HG02970 (cell line): ENCODE measurements around the gene USP22.

ENCODE experiments used
- ATAC-seq: cut with Tn5 transposase; IDR thresholded peaks from one replicate; pipeline ENCODE4 v1.9.1; 2021; ENCODE audit warnings: mild to moderate bottlenecking, moderate library complexity, moderate number of reproducible peaks; ENCODE audit not compliant: unreplicated experiment, low FRiP score

The USP22 gene

DNA sequence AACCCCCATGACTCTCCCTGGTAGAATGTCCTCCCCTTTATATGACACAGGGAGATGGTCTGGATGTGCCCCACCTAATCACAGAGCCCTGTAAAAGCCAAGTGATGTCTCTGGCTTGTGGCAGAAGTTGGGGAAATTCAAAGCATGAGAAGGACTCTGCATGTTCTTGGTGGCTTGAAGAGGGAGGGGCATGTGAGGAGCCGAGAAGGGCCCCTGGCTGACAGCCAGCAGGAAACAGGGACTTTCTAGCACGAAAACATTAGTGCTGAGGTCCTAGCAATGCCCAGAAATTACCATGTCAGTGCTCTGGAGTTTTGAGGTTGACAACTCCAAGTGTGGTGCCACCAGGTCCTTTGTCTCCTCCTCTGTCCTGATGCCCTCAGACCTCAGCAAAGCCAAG lies 75.9 kb downstream of the USP22 start:
- ATAC-seq: no peak

DNA sequence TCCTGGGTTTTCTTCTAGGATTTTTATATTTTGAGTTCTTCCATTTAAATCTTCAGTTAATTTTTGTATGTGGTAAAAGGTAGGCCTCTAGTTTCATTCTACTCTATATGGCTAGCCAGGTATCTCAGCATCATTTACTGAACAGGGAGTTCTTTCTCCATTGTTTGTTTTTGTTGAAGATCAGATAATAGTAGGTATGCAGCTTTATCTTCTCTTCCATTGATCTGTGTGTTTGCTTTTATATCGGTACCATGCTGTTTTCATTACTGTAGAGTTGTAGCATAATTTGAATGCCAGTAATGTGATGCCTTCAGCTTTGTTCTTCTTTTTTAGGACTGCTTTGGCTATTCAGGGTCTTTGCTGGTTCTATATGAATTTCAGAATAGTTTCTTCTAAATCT lies 77.3 kb downstream of the USP22 start:
- ATAC-seq: no peak

DNA sequence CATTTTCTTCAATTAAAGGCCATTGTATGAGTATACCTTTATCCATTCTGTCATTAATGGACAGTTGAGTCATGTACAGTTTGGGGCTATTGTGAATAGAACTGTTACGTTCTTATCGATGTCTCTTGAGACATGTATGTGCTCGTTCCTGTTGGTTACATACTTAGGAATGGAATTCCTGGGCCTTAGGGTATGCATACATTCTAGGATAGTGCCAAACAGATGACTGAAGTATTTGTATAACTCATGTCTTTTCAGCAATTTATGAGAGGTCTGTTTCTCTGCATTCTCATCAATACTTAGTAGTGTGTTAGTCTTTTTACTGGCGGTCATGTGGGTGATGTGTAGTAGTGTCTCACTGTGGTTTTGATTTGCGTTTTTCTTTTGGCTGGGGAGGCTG lies 81.2 kb downstream of the USP22 start:
- no peak for ATAC-seq

DNA sequence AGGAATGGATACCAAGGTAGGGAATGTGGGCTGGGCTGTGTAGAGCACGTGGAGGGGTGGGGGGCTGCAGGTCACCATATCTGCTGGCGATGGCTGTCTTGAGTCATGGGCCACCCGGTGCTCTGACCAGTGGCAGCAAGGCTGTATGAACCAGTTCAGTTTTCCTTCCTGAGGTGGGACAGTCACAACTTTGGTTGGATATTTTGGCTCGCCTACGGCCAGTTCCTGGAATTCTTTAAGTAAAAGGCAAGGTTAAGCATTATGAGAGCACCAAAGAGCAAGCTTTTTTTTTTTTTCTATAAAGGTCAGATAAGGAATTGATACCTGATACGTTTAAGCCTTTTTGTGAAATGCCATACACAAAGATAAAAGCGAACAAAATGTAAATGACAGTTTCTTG lies 81.9 kb downstream of the USP22 start:
- ATAC-seq: no peak

DNA sequence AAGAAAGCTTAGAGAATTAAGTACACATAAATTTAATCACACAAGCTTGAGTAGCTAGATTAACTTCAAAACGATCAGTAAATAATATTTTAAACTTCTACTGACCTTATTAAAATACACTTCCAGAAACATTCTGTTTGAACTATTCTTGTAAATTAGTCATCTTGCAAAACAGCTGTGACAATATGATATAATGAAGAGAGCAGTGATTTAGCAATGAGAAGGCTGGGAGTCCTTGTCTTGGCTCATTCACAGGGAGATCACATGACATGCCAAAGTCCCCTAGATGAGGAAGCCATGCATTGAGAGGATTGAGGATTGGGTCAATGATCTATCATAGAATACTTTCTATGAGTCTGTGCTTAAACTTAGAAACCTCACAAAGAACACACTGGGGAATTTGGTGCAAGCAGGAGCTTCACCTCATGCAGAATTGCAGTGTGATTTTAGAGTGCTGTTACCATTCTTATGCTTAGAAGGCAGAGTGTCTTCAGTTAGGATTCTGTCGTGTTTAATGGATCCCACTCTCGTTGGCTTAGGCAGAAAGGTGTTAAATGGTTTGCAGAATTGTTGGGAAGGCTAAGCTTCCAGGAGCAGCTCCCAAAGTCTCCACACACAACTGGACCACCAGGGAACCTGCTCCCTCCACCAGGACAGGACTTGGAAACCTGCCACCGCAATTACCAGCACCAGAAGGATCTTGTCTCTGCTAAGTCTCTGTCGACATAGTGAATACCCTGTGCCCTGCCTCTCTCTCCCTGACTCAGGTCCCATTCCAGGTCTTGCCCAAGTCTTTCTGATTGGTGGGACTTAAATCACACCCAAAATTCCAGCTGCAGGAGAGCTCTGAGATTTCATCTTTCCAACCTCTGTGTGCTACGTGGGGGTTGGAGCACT lies 87.1 kb downstream of the USP22 start:
- no peak for ATAC-seq

DNA sequence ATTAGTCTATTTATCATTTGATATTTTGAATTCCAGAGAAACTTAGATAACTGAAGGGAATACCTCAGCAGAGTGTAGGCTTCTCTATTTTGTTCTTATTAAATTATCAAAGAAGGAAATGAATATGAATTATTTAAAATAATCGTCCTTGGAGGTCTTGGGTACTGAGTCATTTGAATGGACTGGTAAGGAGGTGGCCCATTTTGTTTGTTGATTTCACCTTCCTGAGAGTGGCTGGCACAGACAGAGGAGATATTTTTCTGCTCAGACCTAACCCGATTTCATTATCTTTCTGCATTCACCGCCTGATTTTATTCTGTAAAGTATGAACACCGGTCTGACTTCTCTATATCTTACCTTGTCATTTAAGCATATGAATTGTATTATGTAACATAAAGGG lies 88.0 kb downstream of the USP22 start:
- no peak for ATAC-seq

DNA sequence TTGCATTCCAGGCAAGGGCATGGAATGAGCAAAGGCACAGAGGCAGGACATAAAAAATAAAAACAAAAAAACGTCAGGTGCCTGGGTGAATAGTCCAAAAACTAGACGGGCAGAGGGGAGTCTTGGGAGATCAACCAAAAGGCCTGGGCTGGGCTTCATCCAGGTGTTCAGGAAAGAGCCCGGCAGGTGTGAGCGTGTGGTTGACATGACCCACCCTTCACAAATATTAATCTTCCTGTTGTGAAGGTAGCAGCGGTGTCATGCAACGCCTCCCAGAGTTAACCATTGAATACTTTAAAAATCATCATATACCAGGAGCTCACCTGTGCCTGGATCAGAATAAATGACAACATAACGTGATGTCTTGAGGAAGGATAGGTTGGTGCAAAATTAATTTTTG lies 90.6 kb downstream of the USP22 start:
- no peak for ATAC-seq
